Neural crest cell (in vitro differentiated cells): ENCODE measurements around the gene HSP90AA1. TPM values are rescaled to one million over a fixed set of nuclear protein-coding genes. Genes with fewer than 3 reads are reported as not detected.

Experiments
- DNase-seq: peaks from one replicate; pipeline ENCODE4 v3.0.0; 2021; ENCODE audit warnings: low read depth, mixed read lengths, low spot score
- H3K27ac Mint-ChIP-seq: one replicate; pipeline ENCODE4 v1.8.0; 2021; ENCODE audit warnings: mild to moderate bottlenecking, mixed read lengths; ENCODE audit not compliant: unreplicated experiment
- H3K27me3 Mint-ChIP-seq: 2 replicates; pipeline ENCODE4 v1.8.0; 2021; ENCODE audit warnings: low read depth, mild to moderate bottlenecking, mixed read lengths
- H3K36me3 Mint-ChIP-seq: 2 replicates; pipeline ENCODE4 v1.8.0; 2021; ENCODE audit warnings: low read depth, mild to moderate bottlenecking, mixed read lengths
- H3K4me1 Mint-ChIP-seq: 2 replicates; pipeline ENCODE4 v1.8.0; 2021; ENCODE audit warnings: mixed read lengths
- H3K4me3 Mint-ChIP-seq: one replicate; pipeline ENCODE4 v1.8.0; 2021; ENCODE audit warnings: mild to moderate bottlenecking, mixed read lengths
- H3K9me3 Mint-ChIP-seq: 2 replicates; pipeline ENCODE4 v1.8.0; 2021; ENCODE audit warnings: mixed read lengths
- CTCF ChIP-seq: fragments of 200-600 bp; sonication (generic); conservative IDR thresholded peaks from 2 replicates; pipeline ENCODE4 v1.5.0; 2021; ENCODE audit warnings: antibody characterized with exemption, mild to moderate bottlenecking
- total RNA-seq: library from RNA; stranded (reverse); gene quantifications from 2 replicates; pipeline ENCODE4 v1.2.1, GENCODE V29; 2021

The HSP90AA1 gene
- total RNA-seq, 1 donor from 2014 or later = 760 TPM

GRCh38 chr14:102058146-102058545, 28.7 kb downstream of the HSP90AA1 start:
- no peak overlapping the region for H3K4me3 Mint-ChIP-seq
- no peak for TF ChIP-seq CTCF
- no peaks in the 10 kb centered on the region for H3K9me3 Mint-ChIP-seq
- H3K27me3 Mint-ChIP-seq = no peaks in the 10 kb centered on the region
- peak overlapping the region; percentile 60 for H3K27ac Mint-ChIP-seq
- no peak for DNase-seq
- H3K36me3 Mint-ChIP-seq = peaks cover 13% of the 10 kb centered on the region
- peaks cover 21% of the 10 kb centered on the region for H3K4me1 Mint-ChIP-seq

GRCh38 chr14:102057480-102058114, 29.2 kb downstream of the HSP90AA1 start:
- no peaks in the 10 kb centered on the region for H3K27me3 Mint-ChIP-seq
- H3K4me3 Mint-ChIP-seq = no peak overlapping the region

GRCh38 chr14:102056694-102057442, 30.0 kb downstream of the HSP90AA1 start:
- no peaks in the 10 kb centered on the region for H3K9me3 Mint-ChIP-seq
- H3K4me3 Mint-ChIP-seq = no peak overlapping the region
- H3K4me1 Mint-ChIP-seq = peaks cover 19% of the 10 kb centered on the region
- peaks cover 21% of the 10 kb centered on the region for H3K36me3 Mint-ChIP-seq
- TF ChIP-seq CTCF = no peak
- H3K27ac Mint-ChIP-seq = peak overlapping the region; percentile 5
- DNase-seq = no peak
- H3K27me3 Mint-ChIP-seq = no peaks in the 10 kb centered on the region

More at GRCh38 chr14:102057480-102058114, 29.2 kb downstream of the HSP90AA1 start:
- Mint-ChIP-seq H3K36me3 (peaks cover 15% of the 10 kb centered on the region), H3K4me1 (peaks cover 21% of the 10 kb centered on the region), H3K27ac (peak overlapping the region; percentile 60), H3K9me3 (no peaks in the 10 kb centered on the region)
- DNase-seq = no peak
- TF ChIP-seq CTCF = no peak

GRCh38 chr14:102055181-102055901, 31.5 kb downstream of the HSP90AA1 start:
- Mint-ChIP-seq H3K27ac (peak overlapping the region; percentile 17), H3K4me3 (peak overlapping the region; percentile 10), H3K27me3 (no peaks in the 10 kb centered on the region), H3K36me3 (peaks cover 22% of the 10 kb centered on the region), H3K4me1 (peaks cover 18% of the 10 kb centered on the region), H3K9me3 (no peaks in the 10 kb centered on the region)
- no peak for DNase-seq
- TF ChIP-seq CTCF = no peak

GRCh38 chr14:102052522-102052921, 34.3 kb downstream of the HSP90AA1 start:
- Mint-ChIP-seq H3K36me3 (peaks cover 26% of the 10 kb centered on the region), H3K27ac (no peak overlapping the region), H3K9me3 (no peaks in the 10 kb centered on the region), H3K4me3 (no peak overlapping the region), H3K27me3 (no peaks in the 10 kb centered on the region), H3K4me1 (peaks cover 3% of the 10 kb centered on the region)
- TF ChIP-seq CTCF = no peak
- DNase-seq = no peak
